ENCODE results near the gene IL34.

Gene IL34

DNA sequence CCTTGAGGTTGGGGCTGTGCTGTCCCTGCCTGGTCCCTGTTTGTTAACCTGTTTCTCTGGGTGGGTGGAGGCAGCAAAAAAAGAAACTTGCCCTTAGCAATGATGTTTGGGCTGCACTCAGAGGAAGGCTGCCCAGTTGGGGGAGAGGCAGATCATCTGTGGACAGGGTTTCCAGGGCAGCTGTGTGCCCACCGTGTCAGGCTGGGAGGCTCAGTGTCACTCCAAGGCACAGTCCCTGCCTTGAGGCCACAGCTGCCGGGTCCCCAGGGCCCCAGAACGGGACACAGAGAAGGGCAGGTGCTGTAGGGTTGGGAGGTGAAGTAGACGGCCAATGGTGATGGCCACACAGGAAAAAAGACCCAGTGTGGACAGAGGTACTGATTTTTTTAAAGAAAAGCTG is 3.9 kb downstream of the IL34 start:
- no peaks in the 10 kb centered on the region for H3K36me3 ChIP-seq (replicated peaks; ENCODE audit: low read depth, low read length)
- H4K20me1 ChIP-seq (ENCODE audit: insufficient read depth, low read length): no peaks in the 10 kb centered on the region
- no peaks in the 10 kb centered on the region for H3K27me3 ChIP-seq (ENCODE audit: low read depth, low read length)
- no peak for TF ChIP-seq EZH2phosphoT487 (IDR thresholded peaks at IDR 0.05; ENCODE audit: low read depth)
- TF ChIP-seq, protein P1, sequence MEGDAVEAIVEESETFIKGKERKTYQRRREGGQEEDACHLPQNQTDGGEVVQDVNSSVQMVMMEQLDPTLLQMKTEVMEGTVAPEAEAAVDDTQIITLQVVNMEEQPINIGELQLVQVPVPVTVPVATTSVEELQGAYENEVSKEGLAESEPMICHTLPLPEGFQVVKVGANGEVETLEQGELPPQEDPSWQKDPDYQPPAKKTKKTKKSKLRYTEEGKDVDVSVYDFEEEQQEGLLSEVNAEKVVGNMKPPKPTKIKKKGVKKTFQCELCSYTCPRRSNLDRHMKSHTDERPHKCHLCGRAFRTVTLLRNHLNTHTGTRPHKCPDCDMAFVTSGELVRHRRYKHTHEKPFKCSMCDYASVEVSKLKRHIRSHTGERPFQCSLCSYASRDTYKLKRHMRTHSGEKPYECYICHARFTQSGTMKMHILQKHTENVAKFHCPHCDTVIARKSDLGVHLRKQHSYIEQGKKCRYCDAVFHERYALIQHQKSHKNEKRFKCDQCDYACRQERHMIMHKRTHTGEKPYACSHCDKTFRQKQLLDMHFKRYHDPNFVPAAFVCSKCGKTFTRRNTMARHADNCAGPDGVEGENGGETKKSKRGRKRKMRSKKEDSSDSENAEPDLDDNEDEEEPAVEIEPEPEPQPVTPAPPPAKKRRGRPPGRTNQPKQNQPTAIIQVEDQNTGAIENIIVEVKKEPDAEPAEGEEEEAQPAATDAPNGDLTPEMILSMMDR (IDR thresholded peaks at IDR 0.05; ENCODE audit: low read depth, low read length): no peak
- no peak overlapping the region for H3K9ac ChIP-seq (ENCODE audit: low read length)
- H3K4me2 ChIP-seq (ENCODE audit: low read length): no peak overlapping the region
- no peak overlapping the region for H2AFZ ChIP-seq (ENCODE audit: low read depth, low read length)
- no peak overlapping the region for H3K27ac ChIP-seq (ENCODE audit: low read length)
- no peak overlapping the region for H3K4me3 ChIP-seq (ENCODE audit: low read length)
- H3K79me2 ChIP-seq (ENCODE audit: low read length): no peaks in the 10 kb centered on the region
- H3K9me3 ChIP-seq (ENCODE audit: insufficient read depth, low read length): no peaks in the 10 kb centered on the region
- peaks cover 5% of the 10 kb centered on the region; the same call in 1 of the 2 replicates for H3K4me1 ChIP-seq (ENCODE audit: low read length)

DNA sequence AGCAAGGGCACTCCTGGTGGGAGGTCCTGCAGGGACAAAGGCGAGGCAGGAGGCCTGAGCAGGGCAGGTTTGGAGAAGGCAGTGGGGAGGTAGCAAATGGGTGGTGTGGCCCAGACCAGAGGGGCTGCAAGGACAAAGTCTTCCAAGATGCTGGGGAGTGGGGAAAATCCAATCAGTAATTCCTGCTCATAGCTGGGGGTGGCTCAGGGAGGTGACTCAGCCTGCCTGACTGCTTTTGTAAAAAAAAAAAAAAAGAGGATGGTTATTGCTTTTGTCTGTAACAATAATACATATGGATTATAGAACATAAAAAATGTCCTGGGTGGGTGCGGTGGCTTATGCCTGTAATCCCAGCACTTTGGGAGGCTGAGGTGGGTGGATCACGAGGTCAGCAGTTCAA is 5.2 kb downstream of the IL34 start:
- Histone ChIP-seq H3K4me2 (ENCODE audit: low read length) (no peak overlapping the region), H3K4me3 (ENCODE audit: low read length) (no peak overlapping the region), H3K27ac (ENCODE audit: low read length) (no peak overlapping the region), H4K20me1 (ENCODE audit: insufficient read depth, low read length) (no peaks in the 10 kb centered on the region), H3K4me1 (ENCODE audit: low read length) (peaks cover 5% of the 10 kb centered on the region; the same call in 1 of the 2 replicates), H3K36me3 (replicated peaks; ENCODE audit: low read depth, low read length) (no peaks in the 10 kb centered on the region), H3K27me3 (ENCODE audit: low read depth, low read length) (no peaks in the 10 kb centered on the region), H3K9ac (ENCODE audit: low read length) (no peak overlapping the region), H3K79me2 (ENCODE audit: low read length) (no peaks in the 10 kb centered on the region), H2AFZ (ENCODE audit: low read depth, low read length) (no peak overlapping the region), H3K9me3 (ENCODE audit: insufficient read depth, low read length) (no peaks in the 10 kb centered on the region)
- TF ChIP-seq, protein P1 (IDR thresholded peaks at IDR 0.05; ENCODE audit: low read depth, low read length): no peak
- TF ChIP-seq EZH2phosphoT487 (IDR thresholded peaks at IDR 0.05; ENCODE audit: low read depth): no peak

DNA sequence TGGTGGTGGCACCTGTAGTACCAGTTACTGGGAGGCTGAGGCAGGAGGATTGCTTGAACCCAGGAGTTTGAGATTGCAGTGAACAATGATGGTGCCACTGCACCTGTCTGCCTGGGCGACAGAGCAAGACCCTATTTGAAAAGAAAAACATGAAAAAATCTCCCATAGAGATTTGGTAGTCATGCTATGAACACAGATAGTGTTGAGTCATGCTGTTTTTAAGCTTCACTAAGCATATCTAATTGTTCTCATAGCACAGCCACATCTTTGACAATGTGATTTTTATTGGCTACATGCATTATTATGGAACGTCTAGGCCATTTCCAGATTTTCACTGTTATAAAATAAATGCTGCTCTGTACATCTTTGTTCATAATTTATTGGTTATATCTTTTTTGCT is 6.0 kb downstream of the IL34 start:
- Histone ChIP-seq H3K27ac (ENCODE audit: low read length) (no peak overlapping the region), H3K4me2 (ENCODE audit: low read length) (no peak overlapping the region), H3K4me3 (ENCODE audit: low read length) (no peak overlapping the region), H3K36me3 (replicated peaks; ENCODE audit: low read depth, low read length) (no peaks in the 10 kb centered on the region), H4K20me1 (ENCODE audit: insufficient read depth, low read length) (no peaks in the 10 kb centered on the region), H2AFZ (ENCODE audit: low read depth, low read length) (no peak overlapping the region), H3K79me2 (ENCODE audit: low read length) (no peaks in the 10 kb centered on the region), H3K27me3 (ENCODE audit: low read depth, low read length) (no peaks in the 10 kb centered on the region), H3K9me3 (ENCODE audit: insufficient read depth, low read length) (no peaks in the 10 kb centered on the region), H3K9ac (ENCODE audit: low read length) (no peak overlapping the region), H3K4me1 (ENCODE audit: low read length) (peaks cover 5% of the 10 kb centered on the region; the same call in 1 of the 2 replicates)
- no peak for TF ChIP-seq EZH2phosphoT487 (IDR thresholded peaks at IDR 0.05; ENCODE audit: low read depth)
- TF ChIP-seq, protein P1 (IDR thresholded peaks at IDR 0.05; ENCODE audit: low read depth, low read length): no peak

DNA sequence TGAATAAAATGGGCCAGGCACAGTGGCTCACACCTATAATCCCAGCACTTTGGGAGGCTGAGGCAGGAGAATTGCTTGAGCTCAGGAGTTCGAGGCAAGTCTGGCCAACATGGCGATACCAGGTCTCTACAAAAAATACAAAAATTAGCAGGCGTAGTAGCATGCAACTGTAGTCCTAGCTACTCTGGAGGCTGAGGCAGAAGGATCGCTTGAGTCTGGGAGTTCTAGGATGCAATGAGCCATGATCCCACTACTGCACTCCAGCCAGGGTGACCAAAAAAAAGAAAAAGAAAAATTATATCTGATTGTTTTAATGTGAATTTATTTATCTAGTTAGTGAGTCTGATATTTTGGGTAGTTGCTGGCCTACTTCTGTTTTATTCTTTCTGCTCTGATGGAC is 7.0 kb downstream of the IL34 start:
- no peaks in the 10 kb centered on the region for H3K36me3 ChIP-seq (replicated peaks; ENCODE audit: low read depth, low read length)
- peak overlapping the region; percentile 79 for H3K4me2 ChIP-seq (ENCODE audit: low read length)
- H3K4me3 ChIP-seq (ENCODE audit: low read length): 0 out of 2 replicates have a peak overlapping the region, but pooled peaks have one; percentile 72
- H3K4me1 ChIP-seq (ENCODE audit: low read length): peaks cover 5% of the 10 kb centered on the region; the same call in 1 of the 2 replicates
- no peaks in the 10 kb centered on the region for H3K27me3 ChIP-seq (ENCODE audit: low read depth, low read length)
- H3K79me2 ChIP-seq (ENCODE audit: low read length): no peaks in the 10 kb centered on the region
- TF ChIP-seq, protein P1 (IDR thresholded peaks at IDR 0.05; ENCODE audit: low read depth, low read length): no peak
- TF ChIP-seq EZH2phosphoT487 (IDR thresholded peaks at IDR 0.05; ENCODE audit: low read depth): no peak
- H2AFZ ChIP-seq (ENCODE audit: low read depth, low read length): 0 out of 2 replicates have a peak overlapping the region, but pooled peaks have one; percentile 92
- H3K27ac ChIP-seq (ENCODE audit: low read length): no peak overlapping the region
- no peak overlapping the region; the same call in 1 of the 2 replicates for H3K9ac ChIP-seq (ENCODE audit: low read length)
- H3K9me3 ChIP-seq (ENCODE audit: insufficient read depth, low read length): no peaks in the 10 kb centered on the region
- H4K20me1 ChIP-seq (ENCODE audit: insufficient read depth, low read length): no peaks in the 10 kb centered on the region
